Measurements from ENCODE around the gene EN2.

The EN2 gene

DNA sequence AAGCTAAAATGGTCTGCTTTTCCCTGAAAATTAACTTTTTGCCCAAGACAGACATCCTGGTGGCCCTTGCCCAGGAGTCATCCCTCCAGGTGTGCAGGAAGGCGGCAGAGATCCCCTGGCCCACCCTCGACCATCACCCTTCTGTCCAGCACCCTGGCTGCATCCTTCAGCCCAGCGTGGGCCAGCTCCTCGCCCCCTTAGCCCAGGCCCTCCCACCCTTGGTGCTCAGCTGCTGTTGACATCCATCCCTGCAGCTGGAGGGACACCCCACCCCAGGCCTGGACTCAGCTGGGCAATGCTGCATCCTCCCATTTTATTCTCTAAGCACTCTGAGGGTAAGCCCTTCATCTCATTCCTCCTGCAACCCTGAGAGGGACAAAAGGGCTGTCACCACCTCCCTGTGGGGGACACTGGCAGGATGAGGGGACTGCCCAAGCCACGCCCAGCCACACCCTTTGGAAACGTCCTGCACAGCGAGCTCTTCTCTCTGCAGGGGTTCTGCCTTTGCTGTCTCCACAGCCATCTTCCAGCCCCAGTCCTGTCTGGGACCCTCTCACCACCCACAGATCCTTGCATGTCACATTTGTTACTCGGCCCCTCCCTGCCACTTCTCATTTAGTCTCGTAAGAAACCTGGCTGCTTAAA is 30.7 kb downstream of the EN2 start:
- DNase-seq: no peak

DNA sequence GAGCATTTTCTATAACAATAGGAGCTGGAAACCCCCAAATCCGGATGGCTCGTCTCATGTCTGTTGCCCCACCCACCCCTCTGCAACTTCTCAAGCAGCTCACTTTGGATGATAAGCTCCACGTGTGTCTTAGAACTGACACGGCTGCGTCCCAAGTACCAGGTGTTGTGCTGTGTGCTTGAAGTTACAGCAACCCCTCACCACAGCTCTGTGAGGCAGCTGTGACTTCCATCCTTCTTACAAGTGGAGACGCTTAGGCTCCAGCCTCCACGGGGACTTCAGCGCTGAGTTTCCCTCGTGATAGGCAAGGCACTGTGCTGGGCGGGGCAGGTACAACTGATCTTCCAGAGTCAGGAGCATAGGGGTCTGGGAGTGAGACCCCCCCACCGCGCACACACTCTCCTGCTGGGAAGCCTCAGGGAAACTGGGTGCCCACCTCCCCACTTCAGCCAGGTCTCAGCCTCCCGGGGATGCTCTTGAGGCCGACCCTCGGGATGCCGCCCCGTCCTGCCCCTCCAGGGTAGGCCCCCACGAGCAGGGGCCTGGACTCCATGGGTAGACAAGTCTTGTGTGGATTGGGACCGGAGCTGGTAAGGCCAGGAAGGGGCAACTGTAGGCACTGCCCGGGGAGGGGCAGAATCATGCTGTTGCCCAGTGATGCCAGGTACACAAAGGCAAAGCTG is 31.4 kb downstream of the EN2 start:
- DNase-seq: no peak

- DNase-seq: no peak
Measured at GRCh38 chr7:155489862-155490696, 32.1 kb downstream of the EN2 start.

- peak; percentile 46 to 54 for DNase-seq
Measured at GRCh38 chr7:155490697-155491628, 33.0 kb downstream of the EN2 start.

DNA sequence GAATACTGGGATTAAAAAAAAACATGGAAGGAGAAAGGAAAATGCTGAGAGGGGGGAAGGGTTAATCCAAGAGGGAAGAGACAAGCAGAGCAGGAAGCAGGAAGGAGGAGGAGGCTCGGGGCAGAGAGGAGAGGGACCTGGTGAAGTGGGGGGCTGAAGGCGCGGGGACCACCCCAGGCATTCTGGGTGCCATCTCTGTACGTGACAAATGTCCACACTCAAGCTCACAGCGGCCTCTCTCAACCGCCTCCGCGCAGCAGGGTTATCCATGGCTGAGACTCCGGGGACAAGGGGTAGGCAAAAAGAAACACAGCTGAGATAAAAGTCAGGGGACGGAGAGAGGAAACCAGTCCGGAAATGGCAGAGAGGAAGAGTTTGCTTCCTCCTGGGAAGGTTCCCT is 33.9 kb downstream of the EN2 start:
- DNase-seq: no peak

DNA sequence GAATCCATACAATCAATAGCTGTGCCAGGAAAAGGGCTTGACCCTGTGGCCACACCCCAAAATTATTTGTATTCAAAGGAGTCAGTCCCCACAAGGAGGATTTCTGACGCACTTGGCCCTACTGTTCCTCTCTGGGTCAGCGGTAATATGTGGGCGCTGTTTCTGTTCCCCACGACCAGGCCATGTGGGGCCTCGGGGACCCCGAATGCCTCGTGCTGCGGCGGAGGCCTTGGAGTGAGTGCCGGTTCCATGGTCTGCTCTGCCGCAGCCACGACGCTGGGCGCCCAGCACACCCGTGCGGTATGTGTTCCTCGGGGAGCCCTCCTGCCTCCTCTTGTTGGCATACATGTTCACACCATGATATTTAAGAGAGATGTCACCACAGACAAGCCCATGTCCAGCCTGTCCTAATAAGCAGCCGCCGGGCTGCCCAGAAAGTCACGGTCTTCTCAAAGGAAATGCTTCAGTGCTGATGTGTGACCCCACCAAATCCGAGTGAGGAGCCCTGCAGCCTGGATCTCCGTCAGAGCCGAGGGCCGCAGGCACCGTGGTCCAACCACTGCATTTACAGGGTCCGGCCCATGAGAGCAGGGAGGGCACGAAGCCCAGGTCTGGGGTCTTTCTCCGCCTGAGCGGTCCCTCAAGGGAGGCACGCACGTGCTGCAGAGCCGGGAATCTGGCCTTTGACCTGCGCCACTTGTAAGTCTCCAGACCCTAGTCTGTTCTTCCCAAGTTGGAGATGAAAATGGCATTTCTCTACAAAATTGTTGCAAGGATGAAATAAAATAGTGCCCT is 36.0 kb downstream of the EN2 start:
- DNase-seq: no peak

DNA sequence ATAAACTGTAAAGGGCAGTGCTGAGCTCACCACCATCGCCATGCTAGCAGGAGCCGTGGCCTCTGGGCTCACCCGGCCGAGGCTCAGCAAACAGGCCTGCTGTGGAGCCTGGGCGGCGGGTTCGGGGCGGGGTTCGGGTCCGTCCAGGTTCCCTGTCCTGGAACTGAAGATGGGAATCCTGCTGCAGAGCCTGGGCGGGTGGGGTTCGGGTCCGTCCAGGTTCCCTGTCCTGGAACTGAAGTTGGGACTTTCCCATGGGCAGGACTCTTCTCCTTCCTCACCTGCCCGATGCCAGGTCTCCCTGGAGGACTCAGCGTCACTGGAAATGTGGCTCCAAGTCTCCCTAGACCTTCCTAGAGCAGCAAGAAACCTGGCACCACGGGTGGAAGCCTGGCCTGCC is 36.6 kb downstream of the EN2 start:
- no peak for DNase-seq

- no peak for DNase-seq
Measured at GRCh38 chr7:155495440-155496248, 37.7 kb downstream of the EN2 start.

- DNase-seq: no peak
Measured at GRCh38 chr7:155496267-155497005, 38.5 kb downstream of the EN2 start.

DNA sequence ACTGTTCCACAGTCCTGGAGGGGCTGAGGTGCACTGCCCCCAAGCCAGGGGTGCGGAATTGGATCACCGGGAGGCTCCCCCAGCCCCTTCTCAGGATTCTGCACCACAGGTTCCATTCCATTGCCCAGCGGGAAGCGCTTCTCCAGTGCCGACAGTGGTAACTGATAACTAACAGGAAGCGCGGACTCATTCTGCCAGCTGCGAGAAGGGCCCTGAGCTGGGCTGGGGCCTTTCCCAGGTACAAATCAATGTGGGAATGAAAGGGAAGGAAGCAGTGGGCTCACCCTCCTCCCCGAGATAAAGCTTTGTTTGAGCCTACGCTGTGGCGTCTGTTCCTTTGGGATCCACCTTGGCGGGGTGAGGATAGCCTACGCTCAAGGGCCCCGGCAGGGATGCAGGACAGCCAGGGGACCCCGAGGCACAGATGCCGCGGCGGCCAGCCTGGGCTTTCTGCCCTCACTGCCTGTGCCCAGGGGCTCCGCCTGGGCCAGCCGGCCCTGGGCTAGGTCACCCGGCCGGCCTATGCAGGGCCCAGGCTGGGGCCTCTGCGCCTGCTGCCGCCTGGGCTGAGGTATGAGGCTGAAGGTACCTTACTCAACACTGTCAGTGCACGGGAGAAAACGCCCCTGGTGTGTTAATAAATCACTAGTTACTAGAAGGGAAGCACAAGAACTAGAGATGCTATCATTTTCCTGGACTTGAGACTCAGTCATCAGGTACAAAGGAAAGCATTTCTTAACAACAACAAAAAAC is 39.4 kb downstream of the EN2 start:
- no peak for DNase-seq

- DNase-seq: no peak
Measured at GRCh38 chr7:155505422-155505793, 47.5 kb downstream of the EN2 start.

GRCh38 chr7:155506854-155507337 is 49.0 kb downstream of the EN2 start:
- DNase-seq: no peak

GRCh38 chr7:155507576-155507975 is 49.6 kb downstream of the EN2 start:
- DNase-seq: no peak

DNA sequence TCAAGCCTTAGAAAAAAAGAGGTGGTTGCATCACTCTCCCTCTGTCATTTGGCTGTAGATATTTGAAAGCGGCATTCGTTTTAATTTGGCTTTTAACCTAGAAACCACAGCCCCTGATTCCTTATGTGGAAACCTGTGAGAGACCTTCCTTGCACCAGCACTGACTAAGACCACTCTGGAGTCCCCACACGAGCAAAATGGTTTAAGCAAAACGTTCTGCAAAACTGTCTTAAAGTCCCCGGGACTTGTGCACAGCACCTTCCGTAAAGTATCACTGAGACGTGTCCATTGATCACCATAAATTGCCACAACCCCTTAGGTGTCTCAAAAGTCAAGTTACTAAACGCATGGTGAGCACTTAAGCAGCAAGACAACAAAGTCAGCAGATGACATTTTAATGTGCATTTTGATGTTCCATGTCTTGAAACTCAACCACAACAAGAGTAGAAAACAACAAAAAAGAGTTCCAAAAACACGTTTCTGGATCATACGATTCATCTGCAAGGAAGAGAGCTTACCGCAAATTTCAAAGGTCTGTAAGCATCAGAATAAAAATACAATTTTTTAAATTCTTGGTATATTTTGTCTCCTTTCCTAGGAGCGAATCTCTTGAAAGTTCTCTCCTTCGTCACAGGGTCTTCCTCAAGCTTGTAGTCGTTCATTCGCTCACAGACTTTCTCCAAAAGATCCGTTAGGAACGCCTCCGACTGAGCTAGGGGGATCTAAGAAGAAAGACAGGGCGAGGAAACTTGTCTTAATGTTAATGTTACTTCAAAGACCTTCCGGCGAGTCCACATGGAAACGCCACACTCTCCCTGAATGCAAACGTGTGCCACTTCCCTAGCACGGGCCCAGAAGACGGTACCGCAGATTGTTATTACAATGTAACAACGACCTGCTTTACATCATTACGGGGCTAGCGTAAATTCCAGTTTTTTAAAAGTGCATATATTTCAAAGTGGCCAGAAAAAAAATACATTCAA is 50.7 kb downstream of the EN2 start:
- no peak for DNase-seq

- DNase-seq: no peak
Measured at GRCh38 chr7:155509359-155509724, 51.4 kb downstream of the EN2 start.

GRCh38 chr7:155509725-155510551 is 52.0 kb downstream of the EN2 start:
- peak; percentile 32 to 36 for DNase-seq
